Measurements from ENCODE around the gene UPK2. TPM values are rescaled to one million over a fixed set of nuclear protein-coding genes. Genes with fewer than 3 reads are reported as not detected.

UPK2 gene
- total and polyA plus RNA-seq, 2 of the 13 experiments (the other 11 are each of a cell fraction or from before 2014, with no cell fraction given), result not detected

- TF ChIP-seq, protein P1, sequence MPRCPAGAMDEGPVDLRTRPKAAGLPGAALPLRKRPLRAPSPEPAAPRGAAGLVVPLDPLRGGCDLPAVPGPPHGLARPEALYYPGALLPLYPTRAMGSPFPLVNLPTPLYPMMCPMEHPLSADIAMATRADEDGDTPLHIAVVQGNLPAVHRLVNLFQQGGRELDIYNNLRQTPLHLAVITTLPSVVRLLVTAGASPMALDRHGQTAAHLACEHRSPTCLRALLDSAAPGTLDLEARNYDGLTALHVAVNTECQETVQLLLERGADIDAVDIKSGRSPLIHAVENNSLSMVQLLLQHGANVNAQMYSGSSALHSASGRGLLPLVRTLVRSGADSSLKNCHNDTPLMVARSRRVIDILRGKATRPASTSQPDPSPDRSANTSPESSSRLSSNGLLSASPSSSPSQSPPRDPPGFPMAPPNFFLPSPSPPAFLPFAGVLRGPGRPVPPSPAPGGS (CRISPR knock-in tag; IDR thresholded peaks at IDR 0.05), result peak; percentile 48; the same call in 1 of the 2 replicates
- no peak for TF ChIP-seq MXD1 (CRISPR knock-in tag; IDR thresholded peaks at IDR 0.05)
- TF ChIP-seq SRSF4 (IDR thresholded peaks at IDR 0.05; ENCODE audit: low read depth, low read length, poor library complexity, severe bottlenecking), result no peak
- TF ChIP-seq TRIM24 (CRISPR knock-in tag; IDR thresholded peaks at IDR 0.05), result no peak; the same call in 1 of the 2 replicates
- TF ChIP-seq HNRNPUL1 (IDR thresholded peaks at IDR 0.05; ENCODE audit: low read depth, low read length), result no peak
- no peak for TF ChIP-seq MATR3 (CRISPR knock-in tag; IDR thresholded peaks at IDR 0.05)
- no peak for TF ChIP-seq SMAD1 (CRISPR knock-in tag; IDR thresholded peaks at IDR 0.05; ENCODE audit: borderline replicate concordance, low read depth)
- no peak for TF ChIP-seq ZNF547 (CRISPR knock-in tag; IDR thresholded peaks at IDR 0.05)
- peak; percentile 67 for TF ChIP-seq KAT8 (CRISPR knock-in tag; IDR thresholded peaks at IDR 0.05)
- TF ChIP-seq ARNTL (CRISPR knock-in tag; IDR thresholded peaks at IDR 0.05), result 0 out of 2 replicates have a peak, but pooled peaks have one; percentile 17
- TF ChIP-seq E2F1 (CRISPR knock-in tag; IDR thresholded peaks at IDR 0.05), result no peak
- TF ChIP-seq, protein P2, sequence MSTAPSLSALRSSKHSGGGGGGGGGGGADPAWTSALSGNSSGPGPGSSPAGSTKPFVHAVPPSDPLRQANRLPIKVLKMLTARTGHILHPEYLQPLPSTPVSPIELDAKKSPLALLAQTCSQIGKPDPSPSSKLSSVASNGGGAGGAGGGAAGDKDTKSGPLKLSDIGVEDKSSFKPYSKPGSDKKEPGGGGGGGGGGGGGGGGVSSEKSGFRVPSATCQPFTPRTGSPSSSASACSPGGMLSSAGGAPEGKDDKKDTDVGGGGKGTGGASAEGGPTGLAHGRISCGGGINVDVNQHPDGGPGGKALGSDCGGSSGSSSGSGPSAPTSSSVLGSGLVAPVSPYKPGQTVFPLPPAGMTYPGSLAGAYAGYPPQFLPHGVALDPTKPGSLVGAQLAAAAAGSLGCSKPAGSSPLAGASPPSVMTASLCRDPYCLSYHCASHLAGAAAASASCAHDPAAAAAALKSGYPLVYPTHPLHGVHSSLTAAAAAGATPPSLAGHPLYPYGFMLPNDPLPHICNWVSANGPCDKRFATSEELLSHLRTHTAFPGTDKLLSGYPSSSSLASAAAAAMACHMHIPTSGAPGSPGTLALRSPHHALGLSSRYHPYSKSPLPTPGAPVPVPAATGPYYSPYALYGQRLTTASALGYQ (CRISPR knock-in tag; IDR thresholded peaks at IDR 0.05), result no peak; the same call in 1 of the 2 replicates
- TF ChIP-seq TEAD2 (CRISPR knock-in tag; IDR thresholded peaks at IDR 0.05), result no peak
- TF ChIP-seq ZNF235 (CRISPR knock-in tag; IDR thresholded peaks at IDR 0.05; ENCODE audit: borderline replicate concordance), result no peak
- TF ChIP-seq, protein P3, sequence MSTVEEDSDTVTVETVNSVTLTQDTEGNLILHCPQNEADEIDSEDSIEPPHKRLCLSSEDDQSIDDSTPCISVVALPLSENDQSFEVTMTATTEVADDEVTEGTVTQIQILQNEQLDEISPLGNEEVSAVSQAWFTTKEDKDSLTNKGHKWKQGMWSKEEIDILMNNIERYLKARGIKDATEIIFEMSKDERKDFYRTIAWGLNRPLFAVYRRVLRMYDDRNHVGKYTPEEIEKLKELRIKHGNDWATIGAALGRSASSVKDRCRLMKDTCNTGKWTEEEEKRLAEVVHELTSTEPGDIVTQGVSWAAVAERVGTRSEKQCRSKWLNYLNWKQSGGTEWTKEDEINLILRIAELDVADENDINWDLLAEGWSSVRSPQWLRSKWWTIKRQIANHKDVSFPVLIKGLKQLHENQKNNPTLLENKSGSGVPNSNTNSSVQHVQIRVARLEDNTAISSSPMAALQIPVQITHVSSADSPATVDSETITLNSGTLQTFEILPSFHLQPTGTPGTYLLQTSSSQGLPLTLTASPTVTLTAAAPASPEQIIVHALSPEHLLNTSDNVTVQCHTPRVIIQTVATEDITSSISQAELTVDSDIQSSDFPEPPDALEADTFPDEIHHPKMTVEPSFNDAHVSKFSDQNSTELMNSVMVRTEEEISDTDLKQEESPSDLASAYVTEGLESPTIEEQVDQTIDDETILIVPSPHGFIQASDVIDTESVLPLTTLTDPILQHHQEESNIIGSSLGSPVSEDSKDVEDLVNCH (CRISPR knock-in tag; IDR thresholded peaks at IDR 0.05), result no peak
- TF ChIP-seq ZNF616 (CRISPR knock-in tag; IDR thresholded peaks at IDR 0.05; ENCODE audit: low read depth), result no peak
- no peak for TF ChIP-seq NFYC (CRISPR knock-in tag; IDR thresholded peaks at IDR 0.05)
- no peak for TF ChIP-seq BHLHE40 (IDR thresholded peaks at IDR 0.05; ENCODE audit: low read length)
- peak; percentile 51; the same call in 1 of the 2 replicates for TF ChIP-seq HMG20A (CRISPR knock-in tag; IDR thresholded peaks at IDR 0.05; ENCODE audit: borderline replicate concordance)
- no peak for TF ChIP-seq ZNF761 (CRISPR knock-in tag; conservative IDR thresholded peaks at IDR 0.05)
- TF ChIP-seq, protein P4, sequence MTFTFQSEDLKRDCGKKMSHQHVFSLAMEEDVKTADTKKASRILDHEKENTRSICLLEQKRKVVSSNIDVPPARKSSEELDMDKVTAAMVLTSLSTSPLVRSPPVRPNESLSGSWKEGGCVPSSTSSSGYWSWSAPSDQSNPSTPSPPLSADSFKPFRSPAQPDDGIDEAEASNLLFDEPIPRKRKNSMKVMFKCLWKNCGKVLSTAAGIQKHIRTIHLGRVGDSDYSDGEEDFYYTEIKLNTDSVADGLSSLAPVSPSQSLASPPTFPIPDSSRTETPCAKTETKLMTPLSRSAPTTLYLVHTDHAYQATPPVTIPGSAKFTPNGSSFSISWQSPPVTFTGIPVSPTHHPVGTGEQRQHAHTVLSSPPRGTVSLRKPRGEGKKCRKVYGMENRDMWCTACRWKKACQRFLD (CRISPR knock-in tag; IDR thresholded peaks at IDR 0.05; ENCODE audit: borderline replicate concordance), result no peak
Observed at GRCh38 chr11:118921121-118921928, 34.8 kb upstream of the UPK2 start (continued).

Data from HepG2 (cell line).